Activated CD4-positive, alpha-beta T cell treated with anti-CD3 and anti-CD28 coated beads for 24 hours (primary cell): ENCODE data around the gene IL15RA.
"Not testable (repeated sequence)": the region's sequence is repeated elsewhere in the genome, so short reads cannot be mapped to it uniquely, and the experiment has no call there.

ENCODE experiments used
- DNase-seq, 2 donors: peaks; one replicate each; pipeline ENCODE4 v3.0.0-alpha.2; 2020; ENCODE audit warnings: low read depth in 2 of 2

The IL15RA gene

DNA sequence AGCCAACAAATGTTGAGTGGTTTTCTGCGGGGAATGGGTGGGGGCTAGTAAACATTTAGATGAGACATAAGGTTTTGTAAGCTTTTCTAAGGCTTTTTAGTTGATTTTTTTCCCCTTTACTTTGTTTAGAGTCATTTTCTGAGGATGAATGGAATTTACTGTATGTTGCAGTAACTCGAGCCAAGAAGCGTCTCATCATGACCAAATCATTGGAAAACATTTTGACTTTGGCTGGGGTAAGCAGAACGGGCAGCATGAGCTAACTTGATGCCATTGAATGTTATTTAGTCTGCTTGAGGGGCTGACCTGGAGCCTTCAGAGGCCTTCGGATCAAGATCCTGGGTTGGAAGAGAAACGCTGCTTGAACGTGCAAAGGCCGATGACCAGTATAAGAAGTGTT is 50.0 kb downstream of the IL15RA start:
- DNase-seq, result no peak

GRCh38 chr10:5924889-5925288 is 52.5 kb downstream of the IL15RA start:
- no peak for DNase-seq

DNA sequence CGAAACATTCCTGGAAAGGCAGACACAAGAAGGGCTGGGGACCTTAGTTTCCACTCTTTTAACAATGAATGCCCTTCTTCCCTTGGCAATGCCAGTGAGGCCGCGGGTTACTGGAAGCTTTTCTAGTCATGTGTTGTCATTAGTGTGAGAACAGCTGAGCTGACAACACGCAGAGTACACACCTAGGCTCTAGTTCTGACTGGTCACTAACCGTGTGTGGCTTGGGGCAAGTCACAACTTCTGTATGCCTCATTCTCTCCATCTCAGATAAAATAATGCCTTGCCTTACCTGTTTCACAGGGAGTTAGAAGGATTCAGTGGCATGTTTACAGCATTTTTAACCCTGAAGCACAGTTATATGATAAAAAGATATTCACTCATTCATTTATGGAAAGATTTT is 55.6 kb downstream of the IL15RA start:
- DNase-seq, result no peak

- DNase-seq, result no peak
Observed at GRCh38 chr10:5919568-5919967, 57.8 kb downstream of the IL15RA start.

DNA sequence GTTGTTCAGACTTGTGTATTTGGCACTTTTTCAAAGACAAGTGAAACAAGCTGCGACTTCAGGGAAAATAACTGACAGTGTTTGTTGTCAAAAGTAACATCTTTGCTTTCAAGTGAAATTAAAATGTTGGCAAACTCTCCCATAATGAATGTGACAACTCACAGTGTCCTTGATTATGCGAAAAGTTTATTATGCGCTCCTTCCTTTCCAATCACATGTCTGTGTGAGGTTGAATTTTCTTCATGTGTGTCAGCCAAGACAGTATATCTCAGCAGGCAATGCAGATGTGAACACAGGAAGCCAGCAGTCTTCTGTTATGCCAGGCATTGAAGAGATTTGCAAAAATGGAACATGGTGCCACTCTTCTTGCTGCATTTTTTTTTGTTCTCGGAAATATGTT is 58.6 kb downstream of the IL15RA start:
- no peak for DNase-seq

GRCh38 chr10:5917305-5917704 is 60.0 kb downstream of the IL15RA start:
- DNase-seq, result no peak

DNA sequence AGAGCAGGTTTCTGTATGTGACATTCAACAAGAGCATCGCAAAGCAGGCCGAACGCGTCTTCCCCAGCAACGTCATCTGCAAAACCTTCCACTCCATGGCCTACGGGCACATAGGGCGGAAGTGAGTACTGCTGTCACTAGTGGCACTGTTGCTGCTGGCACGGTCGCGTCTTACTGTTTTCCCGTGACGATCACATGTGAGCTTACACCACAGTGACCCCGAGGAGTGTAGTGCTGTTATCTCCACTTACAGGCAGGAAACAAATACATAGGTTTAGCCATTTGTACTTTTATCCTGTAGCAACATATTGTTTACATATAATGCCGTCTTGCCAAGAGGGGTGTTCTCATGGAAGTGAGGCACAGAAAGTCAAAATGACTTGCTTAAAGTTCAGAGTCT is 61.9 kb downstream of the IL15RA start:
- DNase-seq, result no peak

- no peak for DNase-seq
Observed at GRCh38 chr10:5913736-5914135, 63.6 kb downstream of the IL15RA start.

- no peak for DNase-seq
Observed at GRCh38 chr10:5911670-5912069, 65.7 kb downstream of the IL15RA start.

DNA sequence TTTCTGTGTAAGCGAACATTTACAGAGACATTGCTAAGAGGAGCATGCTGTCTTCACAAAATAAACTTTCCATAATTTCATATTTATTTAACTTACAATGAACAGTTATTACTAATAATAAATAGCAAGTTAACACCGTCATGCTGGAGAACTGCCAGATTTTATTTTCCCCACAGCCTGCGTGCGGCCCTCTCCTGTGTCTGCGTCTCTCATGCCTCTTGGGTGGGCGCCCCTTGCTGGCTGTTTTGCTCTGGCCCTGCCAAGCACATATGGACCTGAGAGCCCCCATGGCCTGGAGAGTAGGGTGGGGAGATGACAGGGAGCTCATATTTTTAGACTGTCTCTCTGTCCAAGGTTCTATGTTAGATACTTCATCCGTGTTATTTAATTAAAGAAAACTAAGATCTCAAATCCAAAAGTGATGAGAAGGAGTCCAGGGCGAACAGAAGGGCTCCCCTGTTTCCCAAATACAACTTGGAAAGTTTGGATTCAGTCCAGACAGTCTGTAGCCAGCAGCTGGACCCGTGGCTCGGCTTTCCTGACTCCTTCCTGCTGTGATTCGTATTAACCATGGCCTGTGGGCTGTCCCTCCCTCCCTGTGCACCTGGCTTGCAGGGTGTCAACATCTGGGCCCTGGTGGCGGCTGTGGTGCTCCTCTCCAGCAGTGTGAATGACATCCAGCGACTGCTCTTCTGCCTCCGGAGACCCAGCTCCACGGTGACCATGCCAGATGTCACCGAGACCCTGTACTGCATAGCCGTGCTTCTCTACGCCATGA is 66.8 kb downstream of the IL15RA start:
- no peak for DNase-seq

DNA sequence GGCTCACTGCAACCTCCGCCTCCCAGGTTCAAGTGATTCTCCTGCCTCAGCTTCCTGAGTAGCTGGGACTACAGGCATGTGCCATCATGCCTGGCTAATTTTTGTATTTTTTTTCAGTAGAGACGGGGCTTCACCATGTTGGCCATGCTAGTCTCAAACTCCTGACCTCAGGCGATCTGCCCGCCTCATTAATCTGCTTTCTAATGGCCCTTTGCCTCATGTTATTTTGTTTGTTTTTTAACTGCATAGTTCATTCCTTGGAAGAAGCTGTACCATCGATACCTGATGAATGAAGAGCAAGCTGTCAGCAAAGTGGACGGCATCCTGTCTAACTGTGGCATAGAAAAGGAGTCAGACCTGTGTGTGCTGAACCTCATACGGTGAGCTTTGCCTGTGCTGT is 68.7 kb downstream of the IL15RA start:
- DNase-seq, result not testable (repeated sequence)

DNA sequence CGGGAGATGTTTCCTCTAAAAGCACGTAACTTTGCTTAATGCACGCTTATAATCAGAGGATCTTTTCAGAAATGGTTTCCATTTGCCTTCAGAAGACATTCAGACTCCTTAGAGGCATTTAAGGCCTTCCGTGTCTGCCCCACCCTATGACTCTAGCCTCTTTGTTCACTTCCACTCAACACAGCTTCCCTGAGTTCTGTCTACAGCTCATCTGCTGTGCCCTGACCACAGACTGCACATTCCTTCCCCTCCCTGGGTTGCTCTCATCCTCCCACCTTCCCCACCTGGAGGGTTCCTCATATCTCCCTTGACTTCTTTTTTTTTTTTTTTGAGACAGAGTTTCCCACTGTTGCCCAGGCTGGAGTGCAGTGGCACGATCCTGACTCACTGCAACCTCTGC is 70.7 kb downstream of the IL15RA start:
- DNase-seq, result no peak

GRCh38 chr10:5905854-5906507 is 71.4 kb downstream of the IL15RA start:
- no peak for DNase-seq

DNA sequence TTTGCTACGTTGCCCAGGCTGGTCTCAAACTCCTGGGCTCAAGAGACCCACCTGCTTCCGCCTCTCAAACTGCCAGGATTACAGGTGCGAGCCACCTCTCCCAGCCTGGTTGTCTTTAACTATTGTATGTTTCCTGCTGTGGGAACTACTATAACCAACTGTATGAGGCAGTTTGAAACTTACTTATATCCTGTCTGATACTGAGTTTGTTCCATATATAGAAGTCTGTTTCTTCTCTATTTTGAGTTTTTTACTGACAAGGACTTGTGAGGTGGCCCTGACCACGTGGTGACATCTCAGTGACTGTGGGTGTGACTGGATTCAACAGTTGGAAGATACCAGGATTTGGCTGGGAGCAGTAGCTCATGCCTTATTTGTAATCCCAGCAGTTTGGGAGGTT is 73.1 kb downstream of the IL15RA start:
- DNase-seq, result no peak

- no peak for DNase-seq
Observed at GRCh38 chr10:5903563-5903962, 73.8 kb downstream of the IL15RA start.

DNA sequence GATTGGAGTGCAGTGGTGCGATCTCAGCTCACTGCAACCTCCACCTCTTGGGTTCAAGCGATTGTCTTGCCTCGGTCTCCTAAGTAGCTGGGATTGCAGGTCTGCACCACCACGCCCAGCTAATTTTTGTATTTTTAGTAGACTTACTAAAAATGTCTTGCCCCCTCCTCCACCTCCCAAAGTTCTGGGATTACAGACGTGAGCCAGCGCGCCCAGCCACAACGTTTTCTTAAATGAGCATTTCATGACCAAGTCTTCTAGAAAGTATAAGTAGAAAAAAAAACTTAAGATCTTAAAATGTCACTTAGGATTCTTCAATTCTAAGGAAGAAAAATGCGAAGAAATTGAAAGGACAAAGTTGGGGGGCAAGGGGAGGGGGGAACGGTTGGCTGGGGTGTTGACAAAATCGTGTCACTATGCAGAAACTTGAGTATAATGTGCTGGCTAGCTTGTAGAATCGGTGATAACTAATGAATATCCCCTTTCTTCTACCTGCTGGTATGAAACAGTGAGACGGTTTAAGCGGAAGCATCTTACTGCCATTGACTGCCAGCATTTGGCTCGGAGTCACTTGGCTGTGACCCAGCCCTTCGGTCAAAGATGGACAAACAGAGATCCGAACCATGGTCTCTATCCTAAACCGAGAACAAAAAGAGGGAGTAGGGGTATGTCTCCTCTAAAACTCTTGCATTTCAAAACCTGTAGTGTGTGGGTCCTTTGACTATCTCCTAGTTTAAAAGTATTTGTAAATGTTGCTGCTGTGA is 74.7 kb downstream of the IL15RA start:
- DNase-seq, result no peak
